ENCODE results near the gene C20orf202.

Gene C20orf202

DNA sequence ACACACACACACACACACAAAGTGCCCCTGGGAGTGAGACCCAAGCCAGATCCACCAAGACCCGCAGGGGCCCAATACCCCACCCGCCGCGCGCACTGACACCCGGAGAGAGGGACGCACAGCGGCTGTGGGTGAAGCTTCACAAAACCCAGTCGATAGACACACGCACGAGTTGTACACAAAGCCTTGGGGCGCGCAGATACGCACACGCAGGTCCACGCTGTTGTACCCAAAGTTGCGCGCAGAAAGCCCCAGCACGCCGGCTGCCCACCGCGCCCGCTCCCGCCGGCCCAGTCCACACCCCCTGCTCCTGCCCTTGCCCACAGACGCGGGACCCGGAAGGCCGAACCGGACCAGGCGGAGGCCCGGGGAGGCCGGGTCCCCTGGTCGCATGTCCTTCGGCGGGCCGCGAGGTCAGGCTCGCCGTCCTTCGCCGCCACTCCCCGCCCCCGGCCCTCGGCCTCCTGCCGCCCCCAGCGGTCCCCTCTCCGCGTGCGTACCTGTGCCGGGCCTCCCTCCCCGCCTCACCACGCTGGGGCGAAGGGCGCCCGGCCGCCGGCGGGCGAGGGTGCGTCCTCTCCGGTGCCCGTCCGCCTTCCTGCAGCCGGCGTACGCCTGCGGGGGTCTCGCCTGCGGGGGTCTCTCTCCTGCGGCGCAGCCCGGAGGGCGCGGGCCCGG, 18.5 kb upstream of the C20orf202 start, which contains the start of gene TMEM74B:
Gene TMEM74B, minus strand, starts transcription at position 344 of the 678 bp plus-strand sequence. CDS start 1,180 bp downstream, outside the sequence.
- DNase-seq (ENCODE audit: low read depth): no peak

DNA sequence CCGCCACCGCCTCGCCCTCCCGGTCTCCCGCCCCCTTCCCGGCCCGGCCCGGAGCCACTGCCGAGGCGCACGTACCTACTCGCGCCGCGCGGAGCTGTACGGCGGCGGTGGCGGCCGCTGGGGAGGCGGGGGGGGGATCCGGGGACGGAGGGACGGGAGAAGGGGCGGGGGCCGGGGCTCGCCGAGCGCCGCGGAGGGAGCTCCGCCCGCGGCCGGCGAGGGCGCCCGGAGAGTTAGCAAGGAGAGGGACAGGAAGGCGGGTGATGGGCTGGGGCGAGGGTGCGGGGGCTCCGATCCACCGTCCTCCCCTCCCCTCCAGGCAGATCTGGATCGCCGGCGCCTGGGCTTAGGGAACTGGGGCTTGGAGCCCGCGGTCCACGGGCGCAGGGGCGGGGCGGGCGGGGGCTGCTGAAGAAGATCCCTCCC, 17.9 kb upstream of the C20orf202 start:
- DNase-seq (ENCODE audit: low read depth): no peak

DNA sequence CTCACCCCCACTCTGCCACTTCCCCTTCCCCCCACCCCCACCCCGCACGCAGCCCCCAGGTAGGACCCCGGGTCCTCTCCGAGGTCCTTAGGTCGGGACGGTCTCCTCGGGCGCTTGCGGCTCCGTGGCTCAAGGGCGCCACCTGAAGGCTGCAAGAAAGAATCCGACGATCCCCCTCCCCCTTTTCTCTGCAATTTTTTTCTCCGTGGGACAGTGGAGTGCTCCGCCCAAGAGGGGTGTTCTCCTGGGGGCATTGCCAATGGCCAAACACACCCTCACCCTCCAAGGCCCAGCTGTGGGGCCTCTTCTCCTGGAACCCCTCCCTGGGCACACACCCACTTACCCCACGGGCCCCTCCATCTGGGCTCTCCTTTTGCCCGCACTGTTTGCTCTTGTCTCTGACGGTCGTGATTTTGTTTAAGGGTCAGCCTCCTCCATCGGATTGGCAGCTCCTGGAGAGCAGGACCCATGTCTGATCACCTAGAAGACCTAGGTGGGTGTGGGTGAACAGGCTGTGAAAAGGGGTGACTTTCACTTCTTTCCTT, 17.4 kb upstream of the C20orf202 start:
- no peak for DNase-seq (ENCODE audit: low read depth)

DNA sequence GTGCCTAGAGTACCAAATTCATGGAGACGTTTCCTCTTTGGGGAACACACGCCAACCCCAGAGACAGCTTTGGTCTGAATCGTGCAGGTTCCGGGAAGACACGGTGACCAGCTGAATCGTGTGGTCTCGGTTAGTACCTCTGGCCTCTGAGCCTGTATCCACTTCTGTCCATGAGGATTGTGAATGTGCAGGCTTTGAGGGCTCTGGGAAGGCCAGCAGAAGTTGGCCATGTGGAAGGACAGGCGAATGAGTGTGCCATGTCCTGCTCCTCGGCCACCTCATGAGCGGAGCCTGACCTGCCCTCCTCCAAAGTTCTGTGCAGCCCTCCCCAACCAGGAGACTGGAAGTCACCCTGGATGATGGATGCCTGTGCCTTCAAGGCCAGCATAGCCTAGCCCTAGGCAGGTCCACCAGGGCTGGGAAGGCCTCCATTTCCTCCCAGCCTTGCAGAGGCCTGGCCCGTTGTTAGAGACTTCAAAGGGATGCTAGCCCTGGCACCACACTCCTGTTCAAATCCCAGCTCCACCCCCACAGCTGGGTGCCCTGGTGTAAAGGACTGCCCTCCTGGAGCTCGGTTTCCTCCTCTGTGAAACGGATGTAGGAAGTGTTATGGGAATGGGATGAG, 16.8 kb upstream of the C20orf202 start:
- no peak for DNase-seq (ENCODE audit: low read depth)

DNA sequence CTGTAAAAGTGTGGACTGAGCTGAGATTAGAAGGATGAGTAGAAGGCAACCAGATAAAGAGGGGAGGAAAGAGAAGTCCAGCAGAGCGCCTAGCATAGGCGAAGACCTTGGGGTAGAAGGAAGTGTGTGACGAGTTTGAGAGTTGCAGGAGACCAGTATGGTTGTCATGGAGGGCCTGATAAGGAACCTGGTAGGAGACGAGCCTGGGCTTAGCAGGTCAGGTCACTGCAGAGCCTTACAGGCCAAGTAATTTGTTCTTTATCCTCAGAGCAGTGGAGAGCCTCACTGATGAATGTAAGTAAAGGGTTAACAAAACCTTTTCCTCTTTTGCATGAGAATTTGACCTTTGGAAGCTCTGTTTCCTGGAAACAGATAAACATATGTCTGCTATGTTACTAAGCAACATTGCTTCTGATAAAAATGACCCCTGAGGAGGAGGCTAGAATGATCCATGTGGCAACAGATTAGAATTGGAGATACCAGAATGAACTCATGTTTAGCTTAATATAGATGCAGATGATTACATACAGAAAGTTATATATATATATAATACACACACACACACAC, 15.6 kb upstream of the C20orf202 start:
- DNase-seq (ENCODE audit: low read depth): no peak

DNA sequence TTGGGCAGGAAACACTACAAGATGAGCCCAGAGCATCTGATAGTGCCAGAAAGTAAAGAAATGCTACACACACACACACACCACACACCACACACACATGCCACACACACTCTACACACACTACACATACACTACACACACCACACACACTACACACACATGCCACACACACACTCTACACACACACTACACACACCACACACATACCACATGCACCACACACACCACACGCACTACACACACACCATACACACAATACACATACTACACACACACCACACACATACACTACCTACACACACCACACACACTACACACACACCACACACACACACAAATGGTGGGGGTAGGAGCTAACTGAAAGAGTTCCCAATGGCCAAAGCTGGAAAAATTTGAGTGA, 14.9 kb upstream of the C20orf202 start:
- DNase-seq (ENCODE audit: low read depth): no peak

DNA sequence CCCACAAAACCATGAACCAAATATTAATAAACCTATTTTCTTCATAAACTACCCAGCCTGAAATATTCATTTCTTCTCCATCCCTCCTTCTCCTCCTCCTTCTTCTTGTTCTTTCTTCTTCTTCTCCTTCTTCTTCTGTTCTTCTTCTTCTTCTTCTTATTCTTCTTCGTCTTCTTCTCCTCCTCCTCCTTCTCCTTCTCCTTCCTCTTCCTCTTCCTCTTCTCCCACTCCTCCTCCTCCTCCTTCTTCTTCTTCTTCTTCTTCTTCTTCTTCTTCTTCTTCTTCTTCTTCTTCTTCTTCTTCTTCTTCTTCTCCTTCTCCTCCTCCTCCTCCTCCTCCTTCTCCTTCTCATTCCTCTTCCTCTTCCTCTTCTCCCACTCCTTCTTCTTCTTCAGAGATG, 13.4 kb upstream of the C20orf202 start:
- no peak for DNase-seq (ENCODE audit: low read depth)

DNA sequence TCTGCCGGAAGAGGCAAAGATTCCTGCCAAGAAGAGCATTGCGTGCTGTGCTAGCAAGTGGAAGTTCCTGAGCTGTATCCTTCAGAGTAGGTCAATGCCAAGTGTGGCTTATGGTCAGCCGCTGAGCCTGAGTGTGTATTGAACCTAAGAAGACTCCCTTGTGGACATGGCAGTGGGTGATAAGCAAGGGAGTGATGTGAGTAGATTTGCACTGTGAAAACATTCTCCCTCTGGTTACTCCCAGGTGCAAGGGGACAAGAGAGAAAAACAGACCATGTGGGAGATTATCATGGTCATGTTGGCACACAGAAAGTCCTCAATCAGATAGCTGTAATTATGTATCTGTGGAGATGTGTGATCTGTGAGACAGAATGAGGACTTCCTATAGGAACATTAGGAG, 12.4 kb upstream of the C20orf202 start:
- DNase-seq (ENCODE audit: low read depth): no peak

DNA sequence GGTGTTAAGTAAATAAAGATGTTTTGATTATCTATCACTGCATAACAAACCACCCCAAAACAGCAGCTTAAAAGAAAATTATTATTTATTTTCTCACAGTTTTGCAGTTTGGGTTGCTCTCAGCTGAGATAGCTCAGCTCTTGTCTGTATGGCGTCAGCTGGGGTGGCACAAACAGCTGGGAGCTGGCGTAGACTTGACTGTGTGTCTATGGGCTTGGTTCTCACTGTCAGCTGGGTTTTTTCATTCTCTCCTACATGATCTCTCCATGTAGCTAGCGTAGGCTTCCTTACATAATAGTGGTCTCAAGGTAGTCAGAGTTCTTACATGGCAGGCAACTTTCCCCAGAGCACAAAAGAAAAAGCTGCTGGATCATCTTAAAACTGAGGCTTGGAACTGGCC, 12.0 kb upstream of the C20orf202 start:
- no peak for DNase-seq (ENCODE audit: low read depth)

DNA sequence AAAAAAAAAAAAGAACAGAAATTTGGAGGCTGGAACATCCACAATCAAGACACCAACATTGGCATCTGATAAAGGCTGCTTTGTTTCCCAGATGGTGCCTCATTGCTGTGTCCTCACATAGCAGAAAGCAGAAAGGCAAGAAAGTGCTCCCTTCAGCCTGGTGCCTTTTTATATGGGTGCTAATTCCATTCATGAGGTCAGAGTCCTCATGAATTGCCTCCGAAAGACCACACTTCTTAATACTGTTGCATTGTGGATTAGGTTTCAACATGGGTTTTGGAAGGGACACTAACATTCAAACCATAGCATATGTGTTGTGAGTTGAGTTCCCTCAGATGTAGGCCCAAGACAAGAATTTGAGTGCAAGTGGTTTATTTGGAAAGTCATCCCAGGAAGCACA, 8.0 kb upstream of the C20orf202 start:
- no peak for DNase-seq (ENCODE audit: low read depth)

DNA sequence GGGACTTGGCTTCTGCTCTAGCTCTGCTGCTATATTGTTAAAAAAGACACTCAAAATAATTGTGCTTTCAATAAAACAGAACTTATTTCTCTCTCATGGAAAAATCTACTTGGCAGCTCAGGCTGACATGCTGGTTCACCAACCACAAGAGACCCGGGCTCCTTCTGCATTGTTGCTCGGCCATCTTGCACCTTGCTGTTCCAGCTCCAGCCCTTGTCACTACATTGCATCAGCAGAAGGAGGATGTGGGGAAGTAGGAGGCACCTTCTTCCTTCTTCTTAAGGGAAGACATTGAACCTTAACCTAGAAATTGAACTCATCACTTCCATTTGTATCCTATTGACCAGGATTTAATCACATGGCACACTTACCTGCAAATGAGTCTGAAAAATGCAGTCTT, 6.6 kb upstream of the C20orf202 start:
- no peak for DNase-seq (ENCODE audit: low read depth)

DNA sequence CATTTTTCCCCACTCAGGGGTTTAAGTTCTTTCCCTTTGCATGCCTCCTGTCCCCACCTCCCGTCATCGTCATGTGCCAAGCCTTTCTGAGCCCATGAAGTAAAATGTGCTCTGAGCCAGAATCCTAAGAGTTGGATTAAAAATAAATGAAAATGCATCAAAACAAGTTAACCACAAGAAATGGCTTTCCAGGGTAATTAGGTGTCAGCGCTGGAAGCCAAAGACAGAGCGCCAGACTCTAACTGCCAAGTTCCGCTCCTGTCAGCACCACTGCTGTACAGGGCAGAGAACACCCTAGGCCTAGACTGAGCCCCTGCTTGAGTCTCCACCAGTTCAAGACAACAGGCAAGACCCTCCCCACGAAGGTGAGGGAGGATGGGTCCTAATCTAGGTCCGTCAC, 5.5 kb upstream of the C20orf202 start:
- DNase-seq (ENCODE audit: low read depth): no peak

DNA sequence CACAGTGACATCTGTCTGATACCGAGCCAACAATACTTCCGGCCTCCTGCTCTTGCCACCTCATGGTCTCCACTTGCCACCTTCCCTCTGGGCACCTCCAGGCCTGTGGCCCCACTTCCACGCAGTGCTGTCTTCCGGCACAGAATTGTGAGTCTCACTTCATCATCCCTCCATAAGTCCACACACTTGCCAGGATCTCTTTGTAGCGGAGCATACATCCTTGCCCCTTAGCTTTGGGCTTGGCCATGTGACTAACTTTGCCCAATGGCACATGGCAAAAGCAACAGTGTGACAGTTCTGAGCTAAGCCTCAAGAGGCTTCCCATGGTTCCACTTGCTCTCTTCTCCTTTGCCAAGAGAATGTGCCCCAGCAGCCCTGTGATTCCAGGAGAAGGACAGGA, 4.5 kb upstream of the C20orf202 start:
- DNase-seq (ENCODE audit: low read depth): no peak

DNA sequence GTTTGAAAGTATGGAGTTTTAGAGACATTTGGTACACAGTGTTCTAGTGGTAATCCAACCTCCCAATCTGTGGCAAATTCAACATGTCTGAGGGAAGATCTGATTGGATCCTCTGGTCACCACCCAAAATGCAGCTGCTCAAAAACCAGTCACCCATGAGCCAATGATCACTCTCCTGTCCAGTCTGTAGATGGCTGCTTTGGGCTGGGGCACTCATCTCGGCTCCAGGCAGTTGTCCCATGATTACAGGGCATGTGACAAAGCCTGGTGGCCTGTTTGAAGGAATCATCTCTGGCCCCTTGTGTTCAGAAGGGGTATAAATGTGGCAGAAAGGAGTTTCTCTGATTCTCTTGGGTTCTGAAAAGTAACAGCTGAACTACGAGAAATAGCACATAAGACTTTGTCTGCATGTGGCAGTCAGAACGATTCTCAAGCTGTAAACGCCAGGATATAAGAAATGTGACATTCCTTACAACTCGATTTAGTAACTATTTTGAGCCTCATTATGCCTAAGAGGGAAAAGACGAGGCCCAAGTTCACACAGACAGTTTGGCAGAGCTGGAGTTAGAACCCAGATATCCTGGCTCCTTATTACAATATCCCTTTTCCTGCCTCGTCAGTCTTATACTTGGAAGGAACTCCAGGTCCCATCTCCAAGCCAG, 3.9 kb upstream of the C20orf202 start:
- DNase-seq (ENCODE audit: low read depth): no peak

DNA sequence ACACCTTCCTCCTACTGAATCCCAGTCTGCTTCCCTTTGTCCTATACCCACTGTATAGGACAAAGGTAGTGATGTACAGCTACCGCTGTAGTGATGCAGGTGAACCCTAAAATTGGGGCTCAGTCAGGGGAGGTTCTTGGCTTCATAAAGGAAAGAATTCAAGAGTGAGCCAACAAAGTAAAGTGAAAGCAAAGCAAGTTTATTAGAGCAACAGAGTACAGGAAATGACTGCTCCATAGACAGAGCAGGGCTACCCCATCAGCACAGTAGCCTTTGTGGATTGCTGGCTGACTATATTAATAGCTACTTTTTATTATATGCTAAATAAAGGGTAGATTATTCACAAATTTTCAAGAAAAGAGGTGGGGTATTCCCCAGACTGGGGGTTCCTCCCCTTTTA, 3.3 kb upstream of the C20orf202 start:
- no peak for DNase-seq (ENCODE audit: low read depth)

DNA sequence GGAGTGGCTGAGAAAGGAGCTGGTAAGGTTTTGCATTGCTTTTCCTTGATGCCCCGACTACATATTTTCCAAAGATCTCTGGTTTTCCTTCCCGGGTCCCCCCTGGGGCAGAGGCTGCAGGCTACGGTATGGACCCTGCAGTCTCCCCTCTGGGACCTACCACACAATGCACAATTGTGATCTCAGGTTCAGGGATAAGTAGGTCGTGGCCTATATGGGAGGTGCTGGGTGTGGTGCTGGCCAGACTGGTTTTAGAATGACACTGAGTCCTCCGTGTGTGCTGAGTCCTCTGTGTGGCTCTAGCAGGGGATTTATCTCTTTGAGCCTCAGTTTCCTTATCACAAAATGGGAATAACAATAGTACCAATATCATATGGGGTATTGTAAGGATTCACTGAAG, 376 bp downstream of the C20orf202 start:
- DNase-seq (ENCODE audit: low read depth): no peak

DNA sequence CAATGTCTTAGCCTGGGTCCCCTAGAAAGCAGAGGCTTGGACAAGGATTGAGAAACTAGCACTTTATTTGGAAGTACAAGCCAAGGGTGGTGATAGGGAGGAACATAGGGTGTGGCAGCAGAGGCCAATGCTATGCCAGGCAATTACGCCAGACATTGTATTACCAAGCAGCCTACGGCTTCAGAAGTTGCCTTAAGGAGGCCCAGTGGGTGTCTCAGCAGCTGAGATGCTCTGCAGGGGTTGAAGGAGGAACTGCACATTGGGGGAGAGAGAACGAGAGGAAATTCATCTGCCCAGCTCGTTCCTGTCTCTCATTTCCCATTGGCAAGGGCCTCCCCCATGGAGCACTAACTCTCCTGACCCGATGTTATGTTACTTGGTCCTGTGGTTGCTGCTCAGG, 859 bp downstream of the C20orf202 start:
- DNase-seq (ENCODE audit: low read depth): no peak

DNA sequence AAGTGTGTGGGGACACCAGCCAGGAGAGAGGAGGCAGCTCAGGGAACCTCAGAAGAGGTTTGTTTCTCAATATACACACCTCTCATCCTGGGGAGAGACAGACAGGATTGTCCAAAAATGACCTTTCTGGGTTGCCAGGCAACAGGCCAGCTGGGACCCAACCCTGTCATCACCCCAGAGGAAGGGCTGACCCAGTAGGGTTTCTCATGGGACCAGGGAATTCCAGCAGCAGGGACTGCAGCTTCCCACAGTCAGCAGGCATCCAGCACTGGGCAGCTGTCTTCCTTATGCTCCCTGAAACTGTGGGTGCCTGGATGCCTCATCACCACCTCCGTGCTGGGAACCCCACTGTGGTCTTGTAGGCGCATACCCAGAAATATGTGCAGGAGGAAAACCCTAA, 1.3 kb downstream of the C20orf202 start:
- DNase-seq (ENCODE audit: low read depth): no peak

DNA sequence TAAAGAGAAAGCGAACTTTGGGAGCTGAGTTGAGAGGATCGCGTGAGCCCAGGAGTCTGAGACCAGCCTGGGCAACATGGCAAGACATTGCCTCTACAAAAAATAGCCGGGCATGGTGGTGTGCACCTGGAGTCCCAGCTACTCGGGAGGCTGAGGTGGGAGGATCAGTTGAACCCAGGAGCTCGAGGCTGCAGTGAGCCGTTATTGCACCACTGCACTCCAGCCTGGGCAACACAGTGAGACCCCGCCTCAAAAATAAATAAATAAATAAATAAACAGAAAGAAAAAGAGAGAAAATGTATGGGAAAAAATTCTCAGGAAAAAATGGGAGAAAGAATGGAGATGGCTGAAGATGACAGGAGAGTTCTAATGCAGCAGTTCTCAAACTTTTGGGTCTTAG, 2.5 kb downstream of the C20orf202 start:
- DNase-seq (ENCODE audit: low read depth): no peak

DNA sequence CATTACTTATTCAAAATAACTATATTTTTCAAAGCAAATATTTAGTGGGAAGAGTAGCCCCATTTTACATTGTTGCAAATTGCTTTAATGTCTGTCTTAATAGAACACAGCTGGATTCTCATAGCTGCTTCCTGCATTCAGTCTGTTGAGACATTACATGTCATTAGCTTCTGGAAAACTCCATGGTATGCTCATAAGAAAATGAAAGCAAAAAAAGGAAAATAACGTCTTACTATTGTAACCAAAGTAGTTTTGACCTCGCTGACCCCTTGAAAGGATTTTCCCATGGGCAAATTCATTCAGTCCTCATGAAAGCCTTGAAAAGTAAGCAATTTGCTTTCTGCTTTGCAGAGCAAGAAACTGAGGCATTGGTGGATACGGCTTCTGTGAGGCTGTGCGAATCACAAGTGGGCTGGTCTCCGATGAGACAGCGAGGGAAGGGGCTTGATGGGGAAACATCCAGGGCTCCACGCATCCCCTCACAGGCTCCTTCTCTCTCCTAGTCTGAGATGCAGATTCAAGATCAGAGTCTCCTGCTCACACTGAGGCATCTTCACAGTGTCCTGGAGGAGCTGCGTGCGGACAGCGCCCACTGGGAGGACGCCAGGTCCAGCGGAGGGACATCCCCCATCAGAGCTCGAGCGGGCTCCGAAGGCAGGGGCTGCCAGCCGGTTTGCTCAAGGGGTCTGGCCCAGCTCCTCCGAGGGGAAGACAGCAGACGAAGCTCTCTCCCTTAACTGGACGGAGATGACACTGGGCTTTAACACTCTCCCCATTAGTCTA, 3.3 kb downstream of the C20orf202 start:
- DNase-seq (ENCODE audit: low read depth): no peak

DNA sequence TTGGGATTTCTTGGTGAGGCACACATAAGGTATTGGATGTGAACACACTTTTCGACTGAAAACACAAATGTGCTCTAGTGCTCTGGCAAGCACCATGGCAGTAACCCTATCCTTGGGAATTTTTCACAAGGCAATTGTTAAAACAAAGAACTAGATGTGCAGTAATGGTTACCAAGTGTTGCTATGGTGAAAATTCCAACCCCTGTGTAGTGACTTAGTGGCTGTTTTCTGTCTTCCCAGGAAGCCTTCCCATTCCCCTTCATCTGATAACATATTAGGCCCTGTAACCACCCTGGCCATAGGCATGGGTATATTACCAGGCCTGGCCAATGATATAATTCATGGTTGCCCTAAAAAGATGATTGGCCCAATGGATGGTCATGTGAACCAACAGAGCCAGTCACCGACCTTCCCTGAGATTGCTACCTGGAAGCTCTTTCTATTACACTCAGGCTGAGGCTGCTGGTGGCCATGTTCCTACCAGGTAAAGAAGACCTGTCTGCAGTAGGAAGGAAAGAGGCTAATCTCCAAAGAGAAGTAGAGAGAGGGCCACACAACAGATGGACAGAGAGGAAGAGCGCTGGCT, 4.1 kb downstream of the C20orf202 start:
- no peak for DNase-seq (ENCODE audit: low read depth)

Measured in activated gamma-delta T cell treated with anti-CD3 and anti-CD28 coated beads, Interleukin-2, amount 50 U/mL, for 16 hours (primary cell).